Tibial nerve (tissue), 4 donors: ENCODE results near the gene IL37.

Source experiments
- CTCF ChIP-seq, 5 experiments: fragments of 200-600 bp in 3 of 5; fragments of 450-650 bp in 2 of 5; sonication (generic) in 3 of 5; IDR thresholded peaks; one replicate each; pipeline ENCODE4 v1.5.1; 2016 to 2019; ENCODE audit warnings: antibody characterized with exemption in 5 of 5, mild to moderate bottlenecking in 3 of 5, moderate library complexity in 2 of 5
- EP300 ChIP-seq, 2 donors: sonication (generic); formaldehyde crosslinking; IDR thresholded peaks; one replicate each; pipeline ENCODE4 v1.6.1; 2017; ENCODE audit warnings: antibody characterized with exemption in 2 of 2, mild to moderate bottlenecking in 1 of 2
- POLR2A ChIP-seq, 2 donors: fragments of 450-650 bp; IDR thresholded peaks; one replicate each; pipeline ENCODE4 v1.6.1; 2017; ENCODE audit warnings: antibody characterized with exemption in 2 of 2, mild to moderate bottlenecking in 2 of 2, moderate library complexity in 2 of 2

- TF ChIP-seq CTCF (IDR thresholded peaks at IDR 0.05) (no peak), POLR2A (IDR thresholded peaks at IDR 0.05) (no peak), EP300 (IDR thresholded peaks at IDR 0.05) (no peak)
Observed at GRCh38 chr2:112924360-112924759, 13.4 kb downstream of the IL37 start.
